ENCODE results near the gene APEX1. TPM values are rescaled to one million over a fixed set of nuclear protein-coding genes. Genes with fewer than 3 reads are reported as not detected.
A peak's percentile ranks its signal among the peaks of the same experiment; 100 is the strongest.

Gene APEX1
- total RNA-seq: 100 to 1,000 TPM in 1 of 2 experiments, 10 to 100 TPM in 1; 91.9 to 103 TPM

DNA sequence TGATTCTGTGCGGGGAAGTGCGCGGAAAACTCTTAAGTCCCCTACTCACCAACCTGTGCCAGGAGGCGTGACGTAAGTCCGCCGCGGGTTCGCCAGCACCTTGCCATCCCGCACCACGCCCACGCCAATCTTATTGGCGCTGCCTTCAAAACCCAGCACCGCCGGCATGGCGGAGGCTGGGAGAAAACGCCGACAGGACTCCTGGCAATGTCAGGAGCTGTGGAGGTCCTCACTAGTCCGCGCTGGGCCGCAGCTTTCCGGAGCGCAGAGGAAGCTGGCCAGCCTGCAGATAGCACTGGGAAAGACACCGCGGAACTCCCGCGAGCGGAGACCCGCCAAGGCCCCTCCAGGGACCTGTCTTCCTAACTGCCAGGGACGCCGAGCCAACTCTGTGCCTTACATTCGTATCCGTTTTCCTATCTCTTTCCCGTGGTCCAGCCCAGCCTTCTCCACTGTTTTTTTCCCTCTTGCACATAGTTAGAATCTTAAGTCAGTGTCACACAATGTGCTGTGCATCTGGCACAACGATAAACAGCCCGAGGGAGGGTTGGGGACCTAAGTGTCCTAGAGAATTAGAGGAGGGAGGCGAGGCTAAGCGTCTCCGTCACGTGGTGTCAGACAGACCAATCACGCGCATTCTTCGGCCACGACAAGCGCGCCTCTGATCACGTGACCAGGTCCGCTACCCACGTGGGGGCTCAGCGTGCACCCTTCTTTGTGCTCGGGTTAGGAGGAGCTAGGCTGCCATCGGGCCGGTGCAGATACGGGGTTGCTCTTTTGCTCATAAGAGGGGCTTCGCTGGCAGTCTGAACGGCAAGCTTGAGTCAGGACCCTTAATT lies at the start of gene APEX1, which contains the start of gene OSGEP:
APEX1 (plus strand) TSS at position 711 of the 839 bp plus-strand sequence. CDS start 420 bp downstream, outside the sequence.
OSGEP (minus strand) TSS at position 297 of the 839 bp plus-strand sequence; CDS start at position 168, 129 bp downstream.
- POLR2A ChIA-PET: interaction anchor here (0.7 to 5.5 kb wide), 24 partner anchors 8 to 228 kb away, joined by 3 to 95 read pairs (median 4); partner anchors contain the start of genes CCNB1IP1, PARP2, PNP and TEP1
- no peaks in the 10 kb centered on the region for H3K27me3 Mint-ChIP-seq
- no peaks in the 10 kb centered on the region for H3K9me3 Mint-ChIP-seq
- H3K27ac Mint-ChIP-seq: no peak within 1 kb of the TSS
- H3K4me3 Mint-ChIP-seq: no peak within 1 kb of the TSS
- CTCF ChIA-PET: interaction anchor here (0.9 to 3.5 kb wide), 9 partner anchors 15 to 168 kb away, joined by 3 to 36 read pairs (median 5); partner anchors contain the start of genes PARP2, PNP and TEP1
- DNase-seq: peak; percentile 99
- peaks cover 33% of the 10 kb centered on the region for H3K36me3 Mint-ChIP-seq (ENCODE audit: low read depth)
- H3K4me1 Mint-ChIP-seq: peaks cover 33% of the 10 kb centered on the region

DNA sequence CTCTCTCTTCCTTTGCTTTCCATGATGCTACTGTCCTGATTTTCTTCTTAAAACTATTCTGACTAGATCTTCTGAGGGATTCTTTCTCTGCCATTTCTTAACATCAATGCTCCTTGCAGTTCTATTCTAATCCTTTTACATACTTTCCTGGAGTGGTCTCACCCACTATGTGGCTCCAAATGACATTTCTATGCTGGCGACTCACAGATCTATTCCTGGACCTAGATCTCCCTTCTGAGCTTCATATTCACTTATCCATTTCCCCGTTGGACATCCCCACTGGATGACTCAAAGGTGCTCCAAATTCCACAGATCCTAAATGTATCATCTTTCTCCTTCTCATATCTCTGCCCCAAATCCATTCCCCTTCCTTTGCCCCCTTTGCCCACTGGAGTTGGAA lies 45.8 kb upstream of the APEX1 start:
- H3K4me1 Mint-ChIP-seq: peaks cover 55% of the 10 kb centered on the region
- CTCF ChIA-PET: no interaction called here

DNA sequence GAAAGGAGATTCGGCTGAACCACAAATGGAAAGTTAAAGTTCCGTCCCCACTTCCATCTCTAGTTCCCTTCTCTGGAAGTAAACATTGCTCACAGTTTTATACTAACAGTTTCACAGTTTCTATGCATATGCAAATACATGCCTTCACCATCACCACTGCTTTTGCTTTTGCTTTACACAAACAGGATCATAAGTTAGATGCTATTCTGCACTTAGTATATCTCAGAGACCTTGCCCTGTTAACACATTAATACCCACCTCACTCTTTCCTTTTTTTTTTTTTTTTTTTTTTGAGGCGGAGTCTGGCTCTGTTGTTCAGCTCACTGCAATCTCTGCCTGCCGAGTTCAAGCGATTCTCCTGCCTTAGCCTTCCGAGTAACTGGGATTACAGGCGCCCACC lies 42.6 kb upstream of the APEX1 start:
- peaks cover 27% of the 10 kb centered on the region for H3K36me3 Mint-ChIP-seq (ENCODE audit: low read depth)
- peak overlapping the region; percentile 98 for H3K27ac Mint-ChIP-seq
- H3K27me3 Mint-ChIP-seq: no peaks in the 10 kb centered on the region
- CTCF ChIA-PET: interaction anchor here (0.5 to 4.4 kb wide), 7 partner anchors 12 to 278 kb away, joined by 3 to 54 read pairs (median 28); partner anchors contain the start of genes APEX1, OSGEP and PARP2
- POLR2A ChIA-PET: interaction anchor here (0.6 to 5.3 kb wide), 9 partner anchors 9 to 271 kb away, joined by 3 to 41 read pairs (median 6); partner anchors contain the start of genes APEX1, OSGEP, PARP2 and PIP4P1
- no peak for DNase-seq
- peaks cover 51% of the 10 kb centered on the region for H3K4me1 Mint-ChIP-seq
- peak overlapping the region; percentile 97 for H3K4me3 Mint-ChIP-seq
- no peaks in the 10 kb centered on the region for H3K9me3 Mint-ChIP-seq

More for the DNA sequence above, 45.8 kb upstream of the APEX1 start:
- no peak overlapping the region for H3K27ac Mint-ChIP-seq
- no peaks in the 10 kb centered on the region for H3K27me3 Mint-ChIP-seq
- POLR2A ChIA-PET: interaction anchor here (1.9 kb wide), 1 partner anchor 8 kb away, joined by 7 read pairs; no protein-coding TSS in a partner anchor
- DNase-seq: no peak
- peaks cover 53% of the 10 kb centered on the region for H3K36me3 Mint-ChIP-seq (ENCODE audit: low read depth)
- H3K4me3 Mint-ChIP-seq: no peak overlapping the region
- no peaks in the 10 kb centered on the region for H3K9me3 Mint-ChIP-seq

DNA sequence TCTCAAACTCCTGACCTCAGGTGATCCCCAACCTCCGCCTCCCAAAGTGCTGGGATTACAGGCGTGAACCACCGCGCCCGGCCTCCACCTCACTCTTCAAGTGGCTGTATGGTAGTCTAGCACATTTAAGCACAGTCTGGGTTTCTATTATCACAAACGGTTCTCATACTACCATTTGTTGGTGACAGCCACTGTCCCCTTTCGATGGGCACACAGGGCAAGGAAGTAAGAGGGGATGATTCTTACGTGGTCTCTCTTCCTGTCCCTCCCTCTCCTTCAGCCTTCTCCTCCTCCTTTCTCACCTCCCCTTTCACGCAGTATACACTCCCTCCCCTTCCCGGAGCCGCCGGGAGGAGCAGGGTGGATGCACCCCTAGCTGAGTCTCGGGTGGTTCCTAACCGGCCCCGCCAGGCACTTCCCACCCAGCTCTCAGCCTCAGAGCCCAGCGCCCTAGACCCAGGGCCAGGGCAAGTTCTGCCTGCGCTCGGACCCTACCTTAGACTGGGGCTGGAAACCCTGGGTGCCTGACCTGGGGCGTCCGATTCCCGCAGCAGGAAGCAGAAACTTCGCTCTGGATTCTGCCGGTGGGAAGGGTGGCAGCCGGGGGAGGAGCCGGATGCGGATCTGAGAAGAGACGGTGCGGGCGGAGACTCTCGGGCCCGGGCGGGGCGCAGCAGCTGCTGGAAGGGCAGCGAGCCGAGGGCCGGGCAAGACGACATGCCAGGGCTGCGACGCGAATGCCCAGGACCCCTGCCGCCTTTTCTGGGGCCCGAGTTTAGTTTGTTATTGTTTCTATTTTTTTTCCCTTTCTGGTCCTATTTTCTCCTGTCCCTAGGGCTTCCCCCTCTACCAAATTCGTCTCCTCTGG lies 41.9 kb upstream of the APEX1 start, which contains the start of gene TEP1:
TEP1 (minus strand) TSS at position 626 of the 868 bp plus-strand sequence. CDS start 5,062 bp downstream, outside the sequence.
- Mint-ChIP-seq H3K4me3 (peak within 1 kb of the TSS; percentile 97), H3K4me1 (peaks cover 48% of the 10 kb centered on the region), H3K27ac (peak within 1 kb of the TSS; percentile 98), H3K27me3 (no peaks in the 10 kb centered on the region), H3K9me3 (no peaks in the 10 kb centered on the region), H3K36me3 (ENCODE audit: low read depth) (peaks cover 20% of the 10 kb centered on the region)
- CTCF ChIA-PET: interaction anchor here (0.5 to 4.4 kb wide), 12 partner anchors 8 to 277 kb away, joined by 3 to 54 read pairs (median 9); partner anchors contain the start of genes APEX1, OSGEP and PARP2
- peak; percentile 81 for DNase-seq
- POLR2A ChIA-PET: interaction anchor here (1.2 to 5.3 kb wide), 11 partner anchors 9 to 270 kb away, joined by 3 to 41 read pairs (median 6); partner anchors contain the start of genes APEX1, OSGEP, PARP2 and PIP4P1

DNA sequence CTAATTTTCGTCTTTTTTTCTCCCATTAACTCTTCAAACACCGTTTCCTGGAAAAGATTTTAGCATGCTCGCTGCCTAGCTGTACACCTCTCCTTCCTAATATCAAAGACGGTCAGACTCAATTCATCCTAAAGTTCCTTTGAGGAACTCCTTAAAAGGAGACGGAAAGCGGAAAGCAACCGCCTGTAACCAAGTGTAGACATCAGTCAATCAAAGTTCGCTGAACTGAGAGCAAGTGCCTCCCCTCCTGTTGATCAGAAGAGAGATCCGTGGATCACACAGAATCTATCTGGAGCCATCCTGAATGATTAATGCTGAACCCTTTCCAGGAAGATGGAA lies 41.3 kb upstream of the APEX1 start:
- Mint-ChIP-seq H3K36me3 (ENCODE audit: low read depth) (peaks cover 16% of the 10 kb centered on the region), H3K9me3 (no peaks in the 10 kb centered on the region), H3K27me3 (no peaks in the 10 kb centered on the region), H3K4me1 (peaks cover 45% of the 10 kb centered on the region), H3K27ac (peak overlapping the region; percentile 98), H3K4me3 (peak overlapping the region; percentile 97)
- peak; percentile 39 for DNase-seq
- ChIA-PET CTCF (interaction anchor here (0.7 to 4.4 kb wide), 14 partner anchors 9 to 267 kb away, joined by 3 to 54 read pairs (median 9); partner anchors contain the start of genes APEX1, OSGEP, PARP2 and PIP4P1), POLR2A (interaction anchor here (0.9 to 5.3 kb wide), 13 partner anchors 9 to 270 kb away, joined by 3 to 41 read pairs (median 5); partner anchors contain the start of genes APEX1, OSGEP, PARP2 and PIP4P1)

DNA sequence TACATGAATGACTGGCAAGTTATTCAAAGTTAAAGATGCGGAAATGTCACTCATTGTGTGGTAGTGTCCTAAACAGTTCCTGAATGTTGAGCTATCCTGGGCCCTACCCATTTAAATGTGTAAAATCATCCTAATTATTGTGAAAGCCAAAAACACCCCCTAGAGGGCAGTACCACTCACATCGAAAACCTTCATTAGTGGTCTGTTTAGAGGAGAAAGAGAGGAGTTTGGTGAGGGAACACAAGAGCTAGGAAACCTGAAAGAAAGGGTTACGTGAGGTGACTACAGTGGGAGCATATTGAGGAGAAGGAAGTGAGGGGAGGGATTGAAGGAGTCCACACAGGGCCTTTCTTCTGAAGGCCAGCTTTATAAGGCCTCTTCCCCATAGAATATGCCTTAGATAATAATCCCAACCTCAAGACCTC lies 39.2 kb upstream of the APEX1 start:
- H3K4me3 Mint-ChIP-seq: no peak overlapping the region
- peaks cover 37% of the 10 kb centered on the region for H3K4me1 Mint-ChIP-seq
- H3K27ac Mint-ChIP-seq: no peak overlapping the region
- ChIA-PET POLR2A (interaction anchor here (1.0 to 5.3 kb wide), 7 partner anchors 13 to 266 kb away, joined by 3 to 41 read pairs (median 18); partner anchors contain the start of genes APEX1, OSGEP, PARP2 and PIP4P1), CTCF (interaction anchor here (0.6 to 4.4 kb wide), 33 partner anchors 9 to 280 kb away, joined by 3 to 54 read pairs (median 4); partner anchors contain the start of genes APEX1, CCNB1IP1, OSGEP and PARP2)
- DNase-seq: peak; percentile 33
- peaks cover 9% of the 10 kb centered on the region for H3K36me3 Mint-ChIP-seq (ENCODE audit: low read depth)
- no peaks in the 10 kb centered on the region for H3K27me3 Mint-ChIP-seq
- no peaks in the 10 kb centered on the region for H3K9me3 Mint-ChIP-seq

DNA sequence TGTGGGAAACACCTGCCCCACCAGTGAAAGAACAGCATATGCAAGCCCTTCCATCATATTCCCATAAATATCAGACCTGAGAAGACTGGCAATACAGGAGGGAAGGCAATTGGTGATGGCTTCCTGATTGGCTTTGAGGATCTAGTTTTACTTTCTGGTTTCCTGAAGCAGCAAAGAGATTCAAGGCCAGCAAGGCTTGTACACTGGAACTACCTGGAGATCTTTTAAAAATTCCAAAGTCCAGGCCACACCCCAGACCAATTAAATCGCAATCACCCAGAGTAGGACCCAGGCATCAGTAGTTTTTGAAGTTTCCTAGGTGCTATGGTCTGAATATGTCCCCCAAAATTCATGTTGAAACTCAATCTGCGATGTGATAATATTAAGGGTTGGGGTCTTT lies 38.8 kb upstream of the APEX1 start:
- DNase-seq: no peak
- no peaks in the 10 kb centered on the region for H3K9me3 Mint-ChIP-seq
- POLR2A ChIA-PET: interaction anchor here (1.0 to 5.3 kb wide), 7 partner anchors 13 to 266 kb away, joined by 3 to 41 read pairs (median 18); partner anchors contain the start of genes APEX1, OSGEP, PARP2 and PIP4P1
- H3K27me3 Mint-ChIP-seq: no peaks in the 10 kb centered on the region
- H3K4me1 Mint-ChIP-seq: peaks cover 33% of the 10 kb centered on the region
- CTCF ChIA-PET: interaction anchor here (0.8 to 4.4 kb wide), 25 partner anchors 8 to 279 kb away, joined by 3 to 54 read pairs (median 5); partner anchors contain the start of genes APEX1, CCNB1IP1, OSGEP and PARP2
- H3K4me3 Mint-ChIP-seq: no peak overlapping the region
- H3K36me3 Mint-ChIP-seq (ENCODE audit: low read depth): peaks cover 6% of the 10 kb centered on the region
- H3K27ac Mint-ChIP-seq: no peak overlapping the region

DNA sequence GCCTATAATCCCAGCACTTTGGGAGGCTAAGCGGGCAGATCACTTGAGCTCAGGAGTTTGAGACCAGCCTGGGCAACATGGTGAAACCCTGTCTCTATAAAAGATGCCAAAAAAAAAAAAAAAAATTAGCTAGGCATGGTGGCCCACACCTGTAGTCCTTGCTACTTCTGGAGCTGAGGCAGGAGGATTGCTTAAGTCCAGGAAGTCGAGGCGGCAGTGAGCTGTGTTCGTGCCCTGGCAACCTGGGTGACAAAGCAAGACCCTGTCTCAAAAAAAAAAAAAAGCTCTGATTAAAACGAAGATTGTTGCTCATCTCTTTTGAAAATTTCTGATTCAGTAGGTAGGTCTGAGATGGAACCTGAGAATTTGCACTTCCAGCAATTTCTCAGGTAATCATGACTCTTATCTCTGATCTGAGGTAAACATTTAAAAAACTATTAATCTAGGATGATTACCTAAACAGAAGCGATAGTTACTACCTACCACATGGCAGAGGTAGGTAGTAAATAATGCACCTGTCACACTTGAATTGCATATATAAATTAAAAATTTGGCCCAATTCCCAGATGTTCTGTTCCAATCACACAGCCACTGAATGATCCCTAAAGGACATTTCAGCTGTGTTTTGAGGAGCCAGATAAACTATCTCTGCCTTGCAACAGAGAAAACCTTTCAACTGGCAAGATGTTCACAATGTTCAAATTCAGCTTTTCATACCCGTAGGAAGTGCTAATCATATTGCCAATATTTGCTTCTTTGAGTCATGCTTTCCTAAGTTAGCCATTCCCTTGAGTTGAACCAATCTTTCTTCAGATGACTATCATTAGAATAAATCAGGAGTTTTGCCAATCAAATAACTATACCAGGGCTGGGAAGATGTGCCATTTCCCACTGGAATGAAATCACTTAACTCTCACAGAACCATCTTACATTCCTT lies 37.5 kb upstream of the APEX1 start:
- POLR2A ChIA-PET: interaction anchor here (1.0 kb wide), 1 partner anchor 74 kb away, joined by 3 read pairs; the partner anchor contains the start of gene PARP2
- CTCF ChIA-PET: interaction anchor here (0.7 to 1.3 kb wide), 3 partner anchors 37 to 78 kb away, joined by 3 to 7 read pairs (median 3); partner anchors contain the start of genes APEX1 and OSGEP
- H3K9me3 Mint-ChIP-seq: no peaks in the 10 kb centered on the region
- no peak overlapping the region for H3K27ac Mint-ChIP-seq
- DNase-seq: no peak
- H3K36me3 Mint-ChIP-seq (ENCODE audit: low read depth): peaks cover 4% of the 10 kb centered on the region
- no peaks in the 10 kb centered on the region for H3K27me3 Mint-ChIP-seq
- H3K4me3 Mint-ChIP-seq: no peak overlapping the region
- peaks cover 24% of the 10 kb centered on the region for H3K4me1 Mint-ChIP-seq

DNA sequence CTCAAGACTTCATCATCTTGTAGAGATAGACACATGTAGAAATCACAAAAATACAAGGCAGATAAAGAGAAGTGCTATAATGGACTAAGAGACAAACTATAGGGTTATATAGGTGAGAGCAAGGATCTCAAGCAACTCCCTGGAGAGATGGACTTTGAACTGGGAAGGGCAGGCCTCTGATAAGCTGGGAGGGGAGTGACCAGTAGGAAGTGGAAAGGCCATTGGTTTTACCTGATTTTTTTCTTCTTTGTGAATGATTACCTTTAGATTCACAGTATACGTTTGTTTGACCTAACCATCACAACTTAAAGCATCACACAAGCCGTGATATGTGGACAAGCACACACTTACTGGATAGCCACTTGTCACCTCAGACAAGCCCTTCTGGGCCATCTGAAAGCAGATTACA lies 36.5 kb upstream of the APEX1 start:
- DNase-seq: no peak
- Mint-ChIP-seq H3K36me3 (ENCODE audit: low read depth) (no peaks in the 10 kb centered on the region), H3K27ac (no peak overlapping the region), H3K27me3 (no peaks in the 10 kb centered on the region), H3K9me3 (no peaks in the 10 kb centered on the region), H3K4me1 (peaks cover 20% of the 10 kb centered on the region), H3K4me3 (no peak overlapping the region)
- ChIA-PET CTCF (interaction anchor here (1.0 kb wide), 1 partner anchor 77 kb away, joined by 3 read pairs; no protein-coding TSS in a partner anchor), POLR2A (no interaction called here)

DNA sequence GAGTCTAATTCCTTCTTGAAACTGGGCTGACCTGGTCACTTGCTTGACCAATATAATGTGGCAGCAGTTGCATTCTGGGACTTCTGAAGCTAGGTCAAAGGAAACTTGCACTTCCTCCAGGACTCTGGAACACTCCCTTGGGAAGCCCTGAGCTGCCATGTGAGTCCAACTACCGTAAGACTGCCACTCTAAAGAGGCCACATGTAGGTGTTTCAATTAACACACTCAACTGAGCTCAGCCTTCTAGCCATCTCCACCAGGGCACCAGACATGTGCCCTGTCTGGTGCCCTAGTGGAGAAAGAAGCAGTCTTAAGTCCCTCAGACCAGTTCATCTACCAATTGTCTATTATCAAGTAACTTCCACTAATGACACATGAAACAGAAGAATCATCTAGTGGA lies 35.6 kb upstream of the APEX1 start:
- Mint-ChIP-seq H3K27ac (no peak overlapping the region), H3K36me3 (ENCODE audit: low read depth) (no peaks in the 10 kb centered on the region), H3K27me3 (no peaks in the 10 kb centered on the region), H3K4me1 (peaks cover 12% of the 10 kb centered on the region), H3K4me3 (no peak overlapping the region), H3K9me3 (no peaks in the 10 kb centered on the region)
- ChIA-PET CTCF (no interaction called here), POLR2A (no interaction called here)
- no peak for DNase-seq

DNA sequence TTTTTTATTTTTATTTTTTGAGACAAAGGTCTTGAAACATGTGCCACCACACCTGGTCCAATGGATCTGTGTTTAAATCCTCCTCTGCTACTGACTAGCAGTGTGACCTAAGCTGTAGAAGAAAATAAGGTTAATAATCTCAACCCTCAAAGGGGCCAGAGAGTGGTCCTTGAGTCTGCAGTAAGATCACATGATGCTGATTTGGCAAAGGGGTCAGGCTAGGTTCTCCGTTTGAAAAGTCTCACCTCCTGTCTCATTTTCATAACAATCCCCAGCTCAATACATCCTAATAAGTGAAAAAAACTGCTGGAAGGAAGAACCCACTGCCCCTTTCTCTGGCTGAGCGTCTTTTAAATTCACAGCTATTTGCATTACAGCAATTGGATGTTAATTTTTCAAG lies 33.8 kb upstream of the APEX1 start:
- DNase-seq: no peak
- ChIA-PET POLR2A (no interaction called here), CTCF (interaction anchor here (1.0 kb wide), 1 partner anchor 40 kb away, joined by 3 read pairs; the partner anchor contains the start of gene PIP4P1)
- no peaks in the 10 kb centered on the region for H3K9me3 Mint-ChIP-seq
- no peak overlapping the region for H3K27ac Mint-ChIP-seq
- H3K36me3 Mint-ChIP-seq (ENCODE audit: low read depth): no peaks in the 10 kb centered on the region
- H3K4me3 Mint-ChIP-seq: no peak overlapping the region
- H3K4me1 Mint-ChIP-seq: peaks cover 1% of the 10 kb centered on the region
- peaks cover 3% of the 10 kb centered on the region for H3K27me3 Mint-ChIP-seq

Data from activated CD4-positive, alpha-beta memory T cell treated with anti-CD3 and anti-CD28 coated beads, Interleukin-2, amount 10 ng/mL, durations not matched to agents 7 days and 5 days (primary cell).